Upper lobe of right lung (tissue), 1 donor: ENCODE results near the gene CHCHD10. TPM values are rescaled to one million over a fixed set of nuclear protein-coding genes. Genes with fewer than 3 reads are reported as not detected.
A peak's percentile ranks its signal among the peaks of the same experiment; 100 is the strongest.

ENCODE experiments used
- ATAC-seq: fragments of 200-7000 bp; cut with Tn5 transposase; one replicate; pipeline ENCODE4 v1.9.1; 2020; ENCODE audit warnings: mild to moderate bottlenecking, moderate library complexity
- DNase-seq: peaks from one replicate; pipeline ENCODE4 v3.0.0-alpha.2; 2020
- H3K27ac ChIP-seq: fragments of 200-600 bp; one replicate; pipeline ENCODE4 v1.8.0; 2022
- H3K27me3 ChIP-seq: fragments of 200-600 bp; one replicate; pipeline ENCODE4 v1.8.0; 2022; ENCODE audit warnings: mild to moderate bottlenecking
- H3K36me3 ChIP-seq: fragments of 200-600 bp; one replicate; pipeline ENCODE4 v1.8.0; 2022
- H3K4me1 ChIP-seq: fragments of 200-600 bp; one replicate; pipeline ENCODE4 v1.8.0; 2022
- H3K4me3 ChIP-seq: fragments of 200-600 bp; one replicate; pipeline ENCODE4 v1.8.0; 2022; ENCODE audit warnings: mild to moderate bottlenecking
- H3K9me3 ChIP-seq: fragments of 200-600 bp; one replicate; pipeline ENCODE4 v1.8.0; 2022
- CTCF ChIP-seq: fragments of 200-600 bp; IDR thresholded peaks from one replicate; pipeline ENCODE4 v1.8.0; 2022; ENCODE audit warnings: antibody characterized with exemption
- intact Hi-C: fragments of 100-400 bp; cut with DNase I; formaldehyde crosslinking; loops from one replicate; pipeline ENCODE4 v1.11.0; 2022
- total RNA-seq: library from RNA; stranded (reverse); fragmentation: NEBNext Ultra II Directional; extraction: Animal tissue kit (Norgen Biotek cat#: 25700); gene quantifications from one replicate; pipeline ENCODE4 v1.2.1, GENCODE V29; 2021
- donor health status: DM: no; HTN: yes; CAD: no; lungs with severe emphysema.

The CHCHD10 gene
- total RNA-seq, 1 donor from 2014 or later = 102 TPM

GRCh38 chr22:23750714-23751440 lies 16.9 kb downstream of the CHCHD10 start, which contains the start of gene ZNF70:
Gene ZNF70 (minus strand): TSS chr22:23751112. CDS start chr22:23745140, 5,972 bp downstream.
- intact Hi-C loops = no loop called here
- ATAC-seq (peak; percentile 97), DNase-seq (peak; percentile 96)
- H3K4me1 ChIP-seq = peaks cover 8% of the 10 kb centered on the region
- H3K27ac ChIP-seq = peak within 1 kb of the TSS; percentile 94
- H3K27me3 ChIP-seq = no peaks in the 10 kb centered on the region
- no peaks in the 10 kb centered on the region for H3K36me3 ChIP-seq
- no peaks in the 10 kb centered on the region for H3K9me3 ChIP-seq
- peak; percentile 26 for TF ChIP-seq CTCF
- H3K4me3 ChIP-seq = peak within 1 kb of the TSS; percentile 75

- peak overlapping the region; percentile 75 for H3K4me3 ChIP-seq
- intact Hi-C loops = no loop called here
- H3K27me3 ChIP-seq = no peaks in the 10 kb centered on the region
- H3K27ac ChIP-seq = peak overlapping the region; percentile 94
- H3K4me1 ChIP-seq = peaks cover 8% of the 10 kb centered on the region
- no peaks in the 10 kb centered on the region for H3K9me3 ChIP-seq
- DNase-seq (no peak), ATAC-seq (no peak)
- no peak for TF ChIP-seq CTCF
- no peaks in the 10 kb centered on the region for H3K36me3 ChIP-seq
These were observed 17.4 kb downstream of the CHCHD10 start for GRCh38 chr22:23750367-23750713.

GRCh38 chr22:23749841-23750301 lies 17.9 kb downstream of the CHCHD10 start:
- intact Hi-C loops = no loop called here

GRCh38 chr22:23745791-23746190 lies 22.0 kb downstream of the CHCHD10 start:
- intact Hi-C loops = no loop called here
- Histone ChIP-seq H3K4me3 (no peak overlapping the region), H3K9me3 (no peaks in the 10 kb centered on the region), H3K36me3 (peaks cover 34% of the 10 kb centered on the region), H3K27ac (no peak overlapping the region), H3K4me1 (peaks cover 8% of the 10 kb centered on the region), H3K27me3 (no peaks in the 10 kb centered on the region)
- peak; percentile 38 for ATAC-seq
- TF ChIP-seq CTCF = no peak
- no peak for DNase-seq

More at GRCh38 chr22:23749841-23750301, 17.9 kb downstream of the CHCHD10 start:
- peaks cover 8% of the 10 kb centered on the region for H3K4me1 ChIP-seq
- peak overlapping the region; percentile 75 for H3K4me3 ChIP-seq
- ATAC-seq = no peak
- peaks cover 4% of the 10 kb centered on the region for H3K36me3 ChIP-seq
- TF ChIP-seq CTCF = no peak
- no peak for DNase-seq
- no peaks in the 10 kb centered on the region for H3K9me3 ChIP-seq
- no peaks in the 10 kb centered on the region for H3K27me3 ChIP-seq
- no peak overlapping the region for H3K27ac ChIP-seq

- intact Hi-C loops = no loop called here
- Histone ChIP-seq H3K27me3 (no peaks in the 10 kb centered on the region), H3K4me1 (no peaks in the 10 kb centered on the region), H3K9me3 (no peaks in the 10 kb centered on the region), H3K27ac (no peak overlapping the region), H3K36me3 (peaks cover 34% of the 10 kb centered on the region), H3K4me3 (no peak overlapping the region)
- DNase-seq (no peak), ATAC-seq (no peak)
- no peak for TF ChIP-seq CTCF
These were observed 23.3 kb downstream of the CHCHD10 start for GRCh38 chr22:23744485-23744884.
